ENCODE results near the gene GNG7.

DNA sequence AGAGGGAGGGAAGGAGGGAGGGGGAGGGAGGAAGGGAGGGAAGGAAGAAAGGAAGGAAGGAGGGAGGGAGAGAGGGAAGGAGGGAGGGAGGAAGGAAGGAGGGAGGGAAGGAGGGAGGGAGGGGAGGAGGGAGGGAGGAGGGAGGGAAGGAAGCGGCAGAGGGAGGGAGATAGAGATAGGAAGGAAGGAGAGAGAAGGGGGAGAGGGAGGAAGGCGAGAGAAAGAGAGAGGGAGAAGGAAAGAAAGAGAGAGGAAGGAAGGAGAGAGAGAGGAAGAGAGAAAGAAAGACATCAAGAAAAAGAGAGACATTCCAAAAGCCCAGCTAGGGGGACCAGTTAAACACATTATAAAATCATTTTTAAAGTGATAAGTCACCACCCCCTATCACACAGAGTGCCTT lies 62.5 kb downstream of the GNG7 start:
- TF ChIP-seq POLR2AphosphoS5 (IDR thresholded peaks at IDR 0.05; ENCODE audit: low read depth, low read length) (no peak), TAF1 (IDR thresholded peaks at IDR 0.05; ENCODE audit: borderline replicate concordance, low read depth, low read length) (no peak)
